Kidney (tissue), 14 donors: ENCODE data around the gene DDIT4L. TPM values are rescaled to one million over a fixed set of nuclear protein-coding genes. Genes with fewer than 3 reads are reported as not detected.

ENCODE experiments used
- DNase-seq, 5 donors: peaks; one replicate each; pipeline ENCODE4 v3.0.0-alpha.2; 2013 to 2020
- FAIRE-seq: peaks from 2 replicates; lab custom pipeline; 2012; peaks lifted over from hg19 to GRCh38; lab: Jason Lieb, UNC
- H3K27ac ChIP-seq, 2 donors: one replicate each; pipeline ENCODE4 v1.7.0; 2013; ENCODE audit warnings: low read depth in 2 of 2, low read length in 2 of 2, inconsistent platforms in 1 of 2
- H3K27me3 ChIP-seq: one replicate; pipeline ENCODE4 v1.7.1; 2013; ENCODE audit warnings: low read length, inconsistent platforms; ENCODE audit not compliant: control insufficient read depth, insufficient read depth
- H3K36me3 ChIP-seq, 3 donors: one replicate each; pipeline versions ENCODE4 v1.7.0 to v1.7.1; 2013; ENCODE audit warnings: low read length in 3 of 3, control low read depth in 1 of 3, inconsistent platforms in 1 of 3; ENCODE audit not compliant: insufficient read depth in 3 of 3, control insufficient read depth in 2 of 3
- H3K4me1 ChIP-seq, 3 donors: one replicate each; pipeline versions ENCODE4 v1.7.0 to v1.7.1; 2013; ENCODE audit warnings: low read length in 3 of 3, inconsistent platforms in 1 of 3, low read depth in 1 of 3; ENCODE audit not compliant: control insufficient read depth in 2 of 3, insufficient read depth in 2 of 3
- H3K4me3 ChIP-seq, 3 donors: one replicate each; pipeline versions ENCODE4 v1.7.0 to v1.8.1; 2013; ENCODE audit warnings: low read length in 3 of 3, control low read depth in 1 of 3, inconsistent platforms in 1 of 3
- H3K9ac ChIP-seq, 3 donors: one replicate each; pipeline versions ENCODE4 v1.7.0 to v1.7.1; 2013; ENCODE audit warnings: low read length in 3 of 3, control low read depth in 1 of 3, inconsistent platforms in 1 of 3
- H3K9me3 ChIP-seq, 3 donors: one replicate each; pipeline versions ENCODE4 v1.7.0 to v1.7.1; 2013; ENCODE audit warnings: low read length in 3 of 3, control low read depth in 1 of 3, inconsistent platforms in 1 of 3; ENCODE audit not compliant: control insufficient read depth in 2 of 3, insufficient read depth in 1 of 3
- intact Hi-C: fragments of 100-400 bp; cut with DNase I; formaldehyde crosslinking; loops from one replicate; pipeline ENCODE4 v1.11.1; 2022
- polyA plus RNA-seq: library from polyadenylated mRNA; stranded (reverse); fragments of 350-450 nt; fragmentation: Illumina TruSeq; extraction: RNeasy Lipid Tissue Mini Kit (QIAGEN cat#74804); gene quantifications from one replicate; pipeline ENCODE4 v1.2.3, GENCODE V29; 2014; ENCODE audit warnings: low read depth, low replicate concordance; ENCODE audit not compliant: insufficient read depth
- total RNA-seq: library from RNA; stranded (reverse); fragmentation: NEBNext Ultra II Directional; extraction: Animal tissue kit (Norgen Biotek cat#: 25700); gene quantifications from one replicate; pipeline ENCODE4 v1.2.1, GENCODE V29; 2021
- TF ChIP-seq, protein P1 (sequence below): IDR thresholded peaks from 3 replicates; pipeline ENCODE4 v1.5.1; 2012; ENCODE audit warnings: mild to moderate bottlenecking, moderate library complexity, borderline replicate concordance; ENCODE audit not compliant: insufficient read depth; ENCODE audit errors: extremely low read depth
- donor health status: control.
- donor health status: control.
- donor health status: control.
- donor health status: control.
- donor health status: control.
- donor health status: DM: yes; HTN: yes; CAD: no.
- donor health status: Normal renal cell carcinoma (clear cell type).

DDIT4L gene
- total and polyA plus RNA-seq, 2 donors from 2014 or later: 6.1 to 15.2 TPM

- DNase-seq: no peak
- Histone ChIP-seq H3K4me1 (no peaks in the 10 kb centered on the region), H3K9me3 (no peaks in the 10 kb centered on the region), H3K36me3 (no peaks in the 10 kb centered on the region), H3K27ac (no peak overlapping the region), H3K9ac (no peak overlapping the region), H3K27me3 (no peaks in the 10 kb centered on the region), H3K4me3 (no peak overlapping the region)
- TF ChIP-seq, protein P1, sequence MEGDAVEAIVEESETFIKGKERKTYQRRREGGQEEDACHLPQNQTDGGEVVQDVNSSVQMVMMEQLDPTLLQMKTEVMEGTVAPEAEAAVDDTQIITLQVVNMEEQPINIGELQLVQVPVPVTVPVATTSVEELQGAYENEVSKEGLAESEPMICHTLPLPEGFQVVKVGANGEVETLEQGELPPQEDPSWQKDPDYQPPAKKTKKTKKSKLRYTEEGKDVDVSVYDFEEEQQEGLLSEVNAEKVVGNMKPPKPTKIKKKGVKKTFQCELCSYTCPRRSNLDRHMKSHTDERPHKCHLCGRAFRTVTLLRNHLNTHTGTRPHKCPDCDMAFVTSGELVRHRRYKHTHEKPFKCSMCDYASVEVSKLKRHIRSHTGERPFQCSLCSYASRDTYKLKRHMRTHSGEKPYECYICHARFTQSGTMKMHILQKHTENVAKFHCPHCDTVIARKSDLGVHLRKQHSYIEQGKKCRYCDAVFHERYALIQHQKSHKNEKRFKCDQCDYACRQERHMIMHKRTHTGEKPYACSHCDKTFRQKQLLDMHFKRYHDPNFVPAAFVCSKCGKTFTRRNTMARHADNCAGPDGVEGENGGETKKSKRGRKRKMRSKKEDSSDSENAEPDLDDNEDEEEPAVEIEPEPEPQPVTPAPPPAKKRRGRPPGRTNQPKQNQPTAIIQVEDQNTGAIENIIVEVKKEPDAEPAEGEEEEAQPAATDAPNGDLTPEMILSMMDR: no peak
- intact Hi-C loops: no loop called here
- FAIRE-seq: no peak
Measured at GRCh38 chr4:100175858-100176257, 14.4 kb downstream of the DDIT4L start.

DNA sequence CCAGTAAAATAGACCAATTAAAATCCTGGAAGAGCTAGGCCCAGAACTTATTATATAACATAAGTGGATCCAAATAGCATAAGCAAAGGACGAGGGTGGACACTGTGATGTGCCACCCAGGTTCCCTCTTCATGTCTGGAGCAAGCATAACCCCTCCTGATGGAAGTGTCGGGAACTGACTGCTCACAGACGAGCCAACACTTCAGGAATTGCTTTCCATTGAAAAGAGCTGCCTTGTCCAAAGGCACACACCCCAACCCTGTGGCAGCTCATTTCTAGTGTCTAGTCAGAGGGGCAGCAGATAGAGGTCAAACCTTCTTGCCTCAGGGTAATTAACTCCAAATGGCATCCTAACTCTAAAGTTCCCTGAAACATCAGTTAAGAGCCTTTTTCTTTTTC lies 15.3 kb downstream of the DDIT4L start:
- FAIRE-seq: no peak
- peak in 1 of 5 donors; percentile 22 for DNase-seq
- Histone ChIP-seq H3K9ac (no peak overlapping the region), H3K4me3 (no peak overlapping the region), H3K27ac (no peak overlapping the region), H3K9me3 (no peaks in the 10 kb centered on the region), H3K27me3 (no peaks in the 10 kb centered on the region), H3K36me3 (no peaks in the 10 kb centered on the region), H3K4me1 (no peaks in the 10 kb centered on the region)
- intact Hi-C loops: no loop called here
- TF ChIP-seq, protein P1: no peak

- intact Hi-C loops: no loop called here
- DNase-seq: no peak
- no peaks in the 10 kb centered on the region for H3K9me3 ChIP-seq
- H3K36me3 ChIP-seq: no peaks in the 10 kb centered on the region
- TF ChIP-seq, protein P1: no peak
- no peaks in the 10 kb centered on the region for H3K27me3 ChIP-seq
- H3K4me1 ChIP-seq: no peaks in the 10 kb centered on the region
- H3K4me3 ChIP-seq: no peak overlapping the region
- H3K9ac ChIP-seq: no peak overlapping the region
- H3K27ac ChIP-seq: no peak overlapping the region
- no peak for FAIRE-seq
Measured at GRCh38 chr4:100170986-100171385, 19.3 kb downstream of the DDIT4L start.
